HG02884 (cell line): Measurements from ENCODE around the gene RGS8.
A peak's percentile ranks its signal among the peaks of the same experiment; 100 is the strongest.
"Not testable (repeated sequence)": the region's sequence is repeated elsewhere in the genome, so short reads cannot be mapped to it uniquely, and the experiment has no call there.

Experiments
- ATAC-seq: cut with Tn5 transposase; IDR thresholded peaks from one replicate; pipeline ENCODE4 v1.9.1; 2021; ENCODE audit warnings: mild to moderate bottlenecking, moderate library complexity; ENCODE audit not compliant: unreplicated experiment

RGS8 gene

GRCh38 chr1:182702826-182703524 lies 18.6 kb upstream of the RGS8 start:
- no peak for ATAC-seq

GRCh38 chr1:182700351-182700709 lies 15.9 kb upstream of the RGS8 start:
- ATAC-seq, result no peak

- ATAC-seq, result no peak
Observed at GRCh38 chr1:182699393-182700350, 15.3 kb upstream of the RGS8 start.

- ATAC-seq, result no peak
Observed at GRCh38 chr1:182698971-182699370, 14.6 kb upstream of the RGS8 start.

- ATAC-seq, result not testable (repeated sequence)
Observed at GRCh38 chr1:182693139-182693538, 8.8 kb upstream of the RGS8 start.

GRCh38 chr1:182690886-182691443 lies 6.6 kb upstream of the RGS8 start:
- no peak for ATAC-seq

- ATAC-seq, result no peak
Observed at GRCh38 chr1:182688436-182689205, 4.2 kb upstream of the RGS8 start.

- no peak for ATAC-seq
Observed at GRCh38 chr1:182687361-182687760, 3.0 kb upstream of the RGS8 start.

GRCh38 chr1:182686446-182686845 lies 2.1 kb upstream of the RGS8 start:
- no peak for ATAC-seq

GRCh38 chr1:182685215-182685614 lies 828 bp upstream of the RGS8 start:
- ATAC-seq, result no peak

- no peak for ATAC-seq
Observed at GRCh38 chr1:182682898-182683501, 1.4 kb downstream of the RGS8 start.

GRCh38 chr1:182682406-182682805 lies 2.0 kb downstream of the RGS8 start:
- no peak for ATAC-seq

- no peak for ATAC-seq
Observed at GRCh38 chr1:182681568-182681912, 2.8 kb downstream of the RGS8 start.

- no peak for ATAC-seq
Observed at GRCh38 chr1:182680901-182681567, 3.4 kb downstream of the RGS8 start.

GRCh38 chr1:182680408-182680807 lies 4.0 kb downstream of the RGS8 start:
- no peak for ATAC-seq

- ATAC-seq, result no peak
Observed at GRCh38 chr1:182679684-182680083, 4.7 kb downstream of the RGS8 start.

- peak; percentile 85 for ATAC-seq
Observed at GRCh38 chr1:182677397-182678098, 6.8 kb downstream of the RGS8 start.

GRCh38 chr1:182676274-182676673 lies 8.1 kb downstream of the RGS8 start:
- ATAC-seq, result no peak
